ENCODE results near the gene GAB1.

Gene GAB1

GRCh38 chr4:143358923-143359643, 22.4 kb downstream of the GAB1 start:
- no peak for DNase-seq (ENCODE audit: low read depth)

- DNase-seq (ENCODE audit: low read depth): no peak
Measured at GRCh38 chr4:143359644-143360193, 23.0 kb downstream of the GAB1 start.

GRCh38 chr4:143360838-143361625, 24.4 kb downstream of the GAB1 start:
- no peak for DNase-seq (ENCODE audit: low read depth)

GRCh38 chr4:143362349-143363046, 25.8 kb downstream of the GAB1 start:
- no peak for DNase-seq (ENCODE audit: low read depth)

GRCh38 chr4:143363332-143363731, 26.7 kb downstream of the GAB1 start:
- DNase-seq (ENCODE audit: low read depth): no peak

- DNase-seq (ENCODE audit: low read depth): no peak
Measured at GRCh38 chr4:143364063-143364462, 27.4 kb downstream of the GAB1 start.

- no peak for DNase-seq (ENCODE audit: low read depth)
Measured at GRCh38 chr4:143367863-143368262, 31.2 kb downstream of the GAB1 start.

- DNase-seq (ENCODE audit: low read depth): no peak
Measured at GRCh38 chr4:143369552-143369951, 32.9 kb downstream of the GAB1 start.

GRCh38 chr4:143372093-143372915, 35.6 kb downstream of the GAB1 start:
- no peak for DNase-seq (ENCODE audit: low read depth)

- DNase-seq (ENCODE audit: low read depth): no peak
Measured at GRCh38 chr4:143374255-143374654, 37.6 kb downstream of the GAB1 start.

GRCh38 chr4:143374771-143375170, 38.1 kb downstream of the GAB1 start:
- no peak for DNase-seq (ENCODE audit: low read depth)

GRCh38 chr4:143375326-143376073, 38.8 kb downstream of the GAB1 start:
- DNase-seq (ENCODE audit: low read depth): no peak

GRCh38 chr4:143377611-143378099, 41.0 kb downstream of the GAB1 start:
- no peak for DNase-seq (ENCODE audit: low read depth)

GRCh38 chr4:143380629-143381028, 44.0 kb downstream of the GAB1 start:
- no peak for DNase-seq (ENCODE audit: low read depth)

GRCh38 chr4:143381189-143382118, 44.8 kb downstream of the GAB1 start:
- DNase-seq (ENCODE audit: low read depth): no peak

GRCh38 chr4:143382596-143382995, 45.9 kb downstream of the GAB1 start:
- DNase-seq (ENCODE audit: low read depth): no peak

- no peak for DNase-seq (ENCODE audit: low read depth)
Measured at GRCh38 chr4:143383005-143383574, 46.4 kb downstream of the GAB1 start.

GRCh38 chr4:143384381-143384994, 47.8 kb downstream of the GAB1 start:
- DNase-seq (ENCODE audit: low read depth): no peak

GRCh38 chr4:143386812-143387211, 50.1 kb downstream of the GAB1 start:
- DNase-seq (ENCODE audit: low read depth): no peak
